GM12878 (cell line): Measurements from ENCODE around the gene MYO18B. TPM values are rescaled to one million over a fixed set of nuclear protein-coding genes. Genes with fewer than 3 reads are reported as not detected.
A peak's percentile ranks its signal among the peaks of the same experiment; 100 is the strongest.

Experiments
- ASH2L ChIP-seq: fragments of 300-600, 200-600 bp; sonication (generic); IDR thresholded peaks from 2 replicates; pipeline ENCODE4 v1.6.1; 2017; ENCODE audit warnings: low read depth, mild to moderate bottlenecking, borderline replicate concordance
- BCL11A ChIP-seq: IDR thresholded peaks from 2 replicates; pipeline ENCODE4 v1.6.1; 2011; ENCODE audit warnings: low read depth, low read length
- CBX5 ChIP-seq: sonication (generic); IDR thresholded peaks from 2 replicates; pipeline ENCODE4 v1.6.1; 2016; ENCODE audit warnings: low read depth, moderate library complexity, mild to moderate bottlenecking, inconsistent platforms
- CREM ChIP-seq: IDR thresholded peaks from 2 replicates; pipeline ENCODE4 v1.6.1; 2014; ENCODE audit warnings: antibody characterized with exemption, low read depth
- HCFC1 ChIP-seq: fragments of 150-350 bp; IDR thresholded peaks from 2 replicates; pipeline ENCODE4 v1.6.1; 2014; ENCODE audit warnings: low read length
- JUNB ChIP-seq: IDR thresholded peaks from 2 replicates; pipeline ENCODE4 v1.6.1; 2016; ENCODE audit warnings: antibody characterized with exemption, mild to moderate bottlenecking
- NFYA ChIP-seq: IDR thresholded peaks from 2 replicates; pipeline ENCODE4 v1.6.1; 2011; ENCODE audit warnings: low read depth, mild to moderate bottlenecking, low read length, improper control_type of control experiment, borderline replicate concordance
- PML ChIP-seq: IDR thresholded peaks from 2 replicates; pipeline ENCODE4 v1.6.1; 2012; ENCODE audit warnings: low read length, inconsistent platforms
- RELA ChIP-seq: fragments of 450-650 bp; IDR thresholded peaks from 2 replicates; pipeline ENCODE4 v1.8.0; 2014; ENCODE audit warnings: borderline replicate concordance; ENCODE audit not compliant: partially characterized antibody
- RUNX3 ChIP-seq: IDR thresholded peaks from 2 replicates; pipeline ENCODE4 v1.6.1; 2012; ENCODE audit warnings: low read length, inconsistent platforms
- ZNF207 ChIP-seq: fragments of 450-650 bp; IDR thresholded peaks from 2 replicates; pipeline ENCODE4 v1.6.1; 2014; ENCODE audit warnings: antibody characterized with exemption, mild to moderate bottlenecking, borderline replicate concordance
- polyA plus RNA-seq, 11 experiments: library from polyadenylated mRNA; depleted of rRNA in 4 of 11; unstranded in 6 of 11; stranded (reverse) in 5 of 11; fragments of >200 nt; fragmentation: Nextera tagmentation in 4 of 11; fragmentation: Illumina TruSeq in 1 of 11; extraction: Ambion mirVana in 4 of 11; extraction: Trizol in 1 of 11; gene quantifications; 1 replicate in 1 of 11; 2 replicates in 10 of 11; pipeline versions ENCODE4 v1.2.1 to v1.2.3, GENCODE V29; 2011 to 2016; ENCODE audit warnings: inconsistent platforms in 2 of 11, missing spikeins in 2 of 11, low read depth in 1 of 11
- total RNA-seq, 4 experiments: library from RNA; depleted of rRNA in 3 of 4; stranded (reverse); fragments of >200 nt in 3 of 4; fragmentation: Illumina TruSeq in 1 of 4; extraction: Trizol in 1 of 4; gene quantifications; 2 replicates each; pipeline versions ENCODE4 v1.2.1 to v1.2.3, GENCODE V29; 2013 to 2021
- TF ChIP-seq, protein P1 (sequence below): fragments of 450-650 bp; IDR thresholded peaks from 2 replicates; pipeline ENCODE4 v1.6.1; 2017; ENCODE audit warnings: mild to moderate bottlenecking, moderate library complexity
- TF ChIP-seq, protein P2 (sequence below): fragments of 450-650 bp; formaldehyde crosslinking; IDR thresholded peaks from 2 replicates; pipeline ENCODE4 v1.4.0; 2022; ENCODE audit warnings: mild to moderate bottlenecking, moderate library complexity
- TF ChIP-seq, protein P3 (sequence below): fragments of 450-650 bp; IDR thresholded peaks from 2 replicates; pipeline ENCODE4 v1.6.1; 2017; ENCODE audit warnings: borderline replicate concordance
- TF ChIP-seq, protein P4 (sequence below): fragments of 450-650 bp; IDR thresholded peaks from 2 replicates; pipeline ENCODE4 v1.6.1; 2017; ENCODE audit warnings: mild to moderate bottlenecking, low read depth, inconsistent platforms; ENCODE audit not compliant: poor library complexity, severe bottlenecking
- TF ChIP-seq, protein P5 (sequence below): fragments of 450-650 bp; IDR thresholded peaks from 2 replicates; pipeline ENCODE4 v1.6.1; 2016; ENCODE audit warnings: mild to moderate bottlenecking
- TF ChIP-seq, protein P6 (sequence below): IDR thresholded peaks from 2 replicates; pipeline ENCODE4 v1.6.1; 2011; ENCODE audit warnings: low read depth, mild to moderate bottlenecking, low read length, moderate library complexity, borderline replicate concordance; ENCODE audit errors: extremely low read depth

Gene MYO18B
- total and polyA plus RNA-seq, 10 of the 15 experiments (the other 5 are each of a cell fraction or from before 2014, with no cell fraction given): 0.05 to 2.1 (median 0.51) TPM; not detected in 1

DNA sequence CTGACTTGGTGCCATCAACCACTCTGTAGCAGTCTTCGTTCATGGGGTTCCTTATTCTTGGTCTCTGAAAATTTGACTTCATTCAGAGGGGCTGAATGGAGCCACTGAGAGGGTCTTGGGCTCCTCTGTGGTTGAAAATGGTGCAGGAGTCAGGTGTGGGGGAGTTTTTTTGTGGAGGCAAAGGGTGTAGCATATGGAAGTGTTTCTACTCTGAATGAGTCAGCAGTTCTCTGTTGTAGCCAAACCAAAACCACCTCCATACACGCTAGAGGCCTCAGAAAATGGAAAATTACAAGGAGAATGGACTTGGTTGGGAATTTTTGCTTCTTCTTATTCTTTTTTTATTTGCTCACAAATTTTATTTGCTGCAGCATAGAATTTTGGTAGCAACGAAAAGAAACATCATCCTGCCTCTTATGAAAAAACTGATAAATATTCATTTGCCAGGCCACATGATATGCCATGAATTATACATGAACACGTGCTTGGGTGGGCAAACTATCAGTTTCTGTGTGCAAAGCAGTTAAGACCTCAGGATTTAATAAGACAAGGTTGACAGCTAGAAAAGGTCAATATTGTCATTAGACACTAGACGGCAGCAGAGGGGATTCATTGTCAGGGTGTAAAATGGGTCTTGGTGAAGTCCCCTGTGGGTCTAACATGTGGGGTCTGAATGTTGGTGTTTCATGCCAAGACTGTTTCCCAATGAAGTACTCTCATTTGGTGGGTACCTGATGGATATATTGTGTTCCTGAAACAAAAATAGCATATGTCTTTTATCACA, 111.7 kb downstream of the MYO18B start (continued):
- TF ChIP-seq, protein P1, sequence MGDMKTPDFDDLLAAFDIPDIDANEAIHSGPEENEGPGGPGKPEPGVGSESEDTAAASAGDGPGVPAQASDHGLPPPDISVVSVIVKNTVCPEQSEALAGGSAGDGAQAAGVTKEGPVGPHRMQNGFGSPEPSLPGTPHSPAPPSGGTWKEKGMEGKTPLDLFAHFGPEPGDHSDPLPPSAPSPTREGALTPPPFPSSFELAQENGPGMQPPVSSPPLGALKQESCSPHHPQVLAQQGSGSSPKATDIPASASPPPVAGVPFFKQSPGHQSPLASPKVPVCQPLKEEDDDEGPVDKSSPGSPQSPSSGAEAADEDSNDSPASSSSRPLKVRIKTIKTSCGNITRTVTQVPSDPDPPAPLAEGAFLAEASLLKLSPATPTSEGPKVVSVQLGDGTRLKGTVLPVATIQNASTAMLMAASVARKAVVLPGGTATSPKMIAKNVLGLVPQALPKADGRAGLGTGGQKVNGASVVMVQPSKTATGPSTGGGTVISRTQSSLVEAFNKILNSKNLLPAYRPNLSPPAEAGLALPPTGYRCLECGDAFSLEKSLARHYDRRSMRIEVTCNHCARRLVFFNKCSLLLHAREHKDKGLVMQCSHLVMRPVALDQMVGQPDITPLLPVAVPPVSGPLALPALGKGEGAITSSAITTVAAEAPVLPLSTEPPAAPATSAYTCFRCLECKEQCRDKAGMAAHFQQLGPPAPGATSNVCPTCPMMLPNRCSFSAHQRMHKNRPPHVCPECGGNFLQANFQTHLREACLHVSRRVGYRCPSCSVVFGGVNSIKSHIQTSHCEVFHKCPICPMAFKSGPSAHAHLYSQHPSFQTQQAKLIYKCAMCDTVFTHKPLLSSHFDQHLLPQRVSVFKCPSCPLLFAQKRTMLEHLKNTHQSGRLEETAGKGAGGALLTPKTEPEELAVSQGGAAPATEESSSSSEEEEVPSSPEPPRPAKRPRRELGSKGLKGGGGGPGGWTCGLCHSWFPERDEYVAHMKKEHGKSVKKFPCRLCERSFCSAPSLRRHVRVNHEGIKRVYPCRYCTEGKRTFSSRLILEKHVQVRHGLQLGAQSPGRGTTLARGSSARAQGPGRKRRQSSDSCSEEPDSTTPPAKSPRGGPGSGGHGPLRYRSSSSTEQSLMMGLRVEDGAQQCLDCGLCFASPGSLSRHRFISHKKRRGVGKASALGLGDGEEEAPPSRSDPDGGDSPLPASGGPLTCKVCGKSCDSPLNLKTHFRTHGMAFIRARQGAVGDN: no peak
- TF ChIP-seq RUNX3 (peak; percentile 70), ASH2L (no peak), ZNF207 (no peak), BCL11A (no peak), CREM (0 out of 2 replicates have a peak, but pooled peaks have one; percentile 11), PML (no peak), HCFC1 (no peak), NFYA (no peak), JUNB (0 out of 2 replicates have a peak, but pooled peaks have one; percentile 49), RELA (no peak), CBX5 (no peak)
- TF ChIP-seq, protein P2, sequence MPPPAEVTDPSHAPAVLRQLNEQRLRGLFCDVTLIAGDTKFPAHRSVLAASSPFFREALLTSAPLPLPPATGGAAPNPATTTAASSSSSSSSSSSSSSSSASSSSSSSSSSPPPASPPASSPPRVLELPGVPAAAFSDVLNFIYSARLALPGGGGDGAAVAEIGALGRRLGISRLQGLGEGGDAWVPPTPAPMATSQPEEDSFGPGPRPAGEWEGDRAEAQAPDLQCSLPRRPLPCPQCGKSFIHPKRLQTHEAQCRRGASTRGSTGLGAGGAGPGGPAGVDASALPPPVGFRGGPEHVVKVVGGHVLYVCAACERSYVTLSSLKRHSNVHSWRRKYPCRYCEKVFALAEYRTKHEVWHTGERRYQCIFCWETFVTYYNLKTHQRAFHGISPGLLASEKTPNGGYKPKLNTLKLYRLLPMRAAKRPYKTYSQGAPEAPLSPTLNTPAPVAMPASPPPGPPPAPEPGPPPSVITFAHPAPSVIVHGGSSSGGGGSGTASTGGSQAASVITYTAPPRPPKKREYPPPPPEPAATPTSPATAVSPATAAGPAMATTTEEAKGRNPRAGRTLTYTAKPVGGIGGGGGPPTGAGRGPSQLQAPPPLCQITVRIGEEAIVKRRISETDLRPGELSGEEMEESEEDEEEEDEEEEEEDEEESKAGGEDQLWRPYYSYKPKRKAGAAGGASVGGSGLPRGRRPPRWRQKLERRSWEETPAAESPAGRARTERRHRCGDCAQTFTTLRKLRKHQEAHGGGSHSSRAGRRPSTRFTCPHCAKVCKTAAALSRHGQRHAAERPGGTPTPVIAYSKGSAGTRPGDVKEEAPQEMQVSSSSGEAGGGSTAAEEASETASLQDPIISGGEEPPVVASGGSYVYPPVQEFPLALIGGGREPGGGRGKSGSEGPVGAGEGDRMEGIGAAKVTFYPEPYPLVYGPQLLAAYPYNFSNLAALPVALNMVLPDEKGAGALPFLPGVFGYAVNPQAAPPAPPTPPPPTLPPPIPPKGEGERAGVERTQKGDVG (CRISPR knock-in tag): no peak
- TF ChIP-seq, protein P3, sequence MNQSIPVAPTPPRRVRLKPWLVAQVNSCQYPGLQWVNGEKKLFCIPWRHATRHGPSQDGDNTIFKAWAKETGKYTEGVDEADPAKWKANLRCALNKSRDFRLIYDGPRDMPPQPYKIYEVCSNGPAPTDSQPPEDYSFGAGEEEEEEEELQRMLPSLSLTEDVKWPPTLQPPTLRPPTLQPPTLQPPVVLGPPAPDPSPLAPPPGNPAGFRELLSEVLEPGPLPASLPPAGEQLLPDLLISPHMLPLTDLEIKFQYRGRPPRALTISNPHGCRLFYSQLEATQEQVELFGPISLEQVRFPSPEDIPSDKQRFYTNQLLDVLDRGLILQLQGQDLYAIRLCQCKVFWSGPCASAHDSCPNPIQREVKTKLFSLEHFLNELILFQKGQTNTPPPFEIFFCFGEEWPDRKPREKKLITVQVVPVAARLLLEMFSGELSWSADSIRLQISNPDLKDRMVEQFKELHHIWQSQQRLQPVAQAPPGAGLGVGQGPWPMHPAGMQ: no peak
- TF ChIP-seq, protein P4, sequence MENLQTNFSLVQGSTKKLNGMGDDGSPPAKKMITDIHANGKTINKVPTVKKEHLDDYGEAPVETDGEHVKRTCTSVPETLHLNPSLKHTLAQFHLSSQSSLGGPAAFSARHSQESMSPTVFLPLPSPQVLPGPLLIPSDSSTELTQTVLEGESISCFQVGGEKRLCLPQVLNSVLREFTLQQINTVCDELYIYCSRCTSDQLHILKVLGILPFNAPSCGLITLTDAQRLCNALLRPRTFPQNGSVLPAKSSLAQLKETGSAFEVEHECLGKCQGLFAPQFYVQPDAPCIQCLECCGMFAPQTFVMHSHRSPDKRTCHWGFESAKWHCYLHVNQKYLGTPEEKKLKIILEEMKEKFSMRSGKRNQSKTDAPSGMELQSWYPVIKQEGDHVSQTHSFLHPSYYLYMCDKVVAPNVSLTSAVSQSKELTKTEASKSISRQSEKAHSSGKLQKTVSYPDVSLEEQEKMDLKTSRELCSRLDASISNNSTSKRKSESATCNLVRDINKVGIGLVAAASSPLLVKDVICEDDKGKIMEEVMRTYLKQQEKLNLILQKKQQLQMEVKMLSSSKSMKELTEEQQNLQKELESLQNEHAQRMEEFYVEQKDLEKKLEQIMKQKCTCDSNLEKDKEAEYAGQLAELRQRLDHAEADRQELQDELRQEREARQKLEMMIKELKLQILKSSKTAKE: no peak
- TF ChIP-seq, protein P5, sequence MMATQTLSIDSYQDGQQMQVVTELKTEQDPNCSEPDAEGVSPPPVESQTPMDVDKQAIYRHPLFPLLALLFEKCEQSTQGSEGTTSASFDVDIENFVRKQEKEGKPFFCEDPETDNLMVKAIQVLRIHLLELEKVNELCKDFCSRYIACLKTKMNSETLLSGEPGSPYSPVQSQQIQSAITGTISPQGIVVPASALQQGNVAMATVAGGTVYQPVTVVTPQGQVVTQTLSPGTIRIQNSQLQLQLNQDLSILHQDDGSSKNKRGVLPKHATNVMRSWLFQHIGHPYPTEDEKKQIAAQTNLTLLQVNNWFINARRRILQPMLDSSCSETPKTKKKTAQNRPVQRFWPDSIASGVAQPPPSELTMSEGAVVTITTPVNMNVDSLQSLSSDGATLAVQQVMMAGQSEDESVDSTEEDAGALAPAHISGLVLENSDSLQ: no peak
- TF ChIP-seq, protein P6, sequence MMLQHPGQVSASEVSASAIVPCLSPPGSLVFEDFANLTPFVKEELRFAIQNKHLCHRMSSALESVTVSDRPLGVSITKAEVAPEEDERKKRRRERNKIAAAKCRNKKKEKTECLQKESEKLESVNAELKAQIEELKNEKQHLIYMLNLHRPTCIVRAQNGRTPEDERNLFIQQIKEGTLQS: no peak
